HG02884 (cell line): ENCODE data around the gene TRIM66.

Source experiments
- ATAC-seq: cut with Tn5 transposase; IDR thresholded peaks from one replicate; pipeline ENCODE4 v1.9.1; 2021; ENCODE audit warnings: mild to moderate bottlenecking, moderate library complexity; ENCODE audit not compliant: unreplicated experiment

Gene TRIM66

DNA sequence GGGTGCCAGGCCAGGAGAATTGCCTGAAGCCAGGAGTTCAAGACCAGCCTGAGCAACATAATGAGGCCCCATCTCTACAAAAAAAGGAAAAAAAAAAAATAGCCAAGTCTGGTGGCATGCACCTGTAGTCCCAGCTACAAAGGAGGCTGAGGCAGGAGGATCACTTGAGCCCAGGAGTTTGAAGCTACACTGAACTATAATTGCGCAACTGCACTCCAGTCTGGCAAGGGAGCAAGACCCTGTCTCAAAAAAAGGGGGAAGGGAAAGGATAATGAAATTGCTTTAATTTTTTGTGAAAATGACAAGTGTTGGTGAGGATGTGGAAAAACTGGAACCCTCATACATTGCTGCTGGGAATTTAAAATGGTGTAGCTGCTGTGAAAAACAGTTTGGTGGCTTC, 107.7 kb downstream of the TRIM66 start:
- no peak for ATAC-seq

GRCh38 chr11:8573777-8574176, 108.7 kb downstream of the TRIM66 start:
- no peak for ATAC-seq

DNA sequence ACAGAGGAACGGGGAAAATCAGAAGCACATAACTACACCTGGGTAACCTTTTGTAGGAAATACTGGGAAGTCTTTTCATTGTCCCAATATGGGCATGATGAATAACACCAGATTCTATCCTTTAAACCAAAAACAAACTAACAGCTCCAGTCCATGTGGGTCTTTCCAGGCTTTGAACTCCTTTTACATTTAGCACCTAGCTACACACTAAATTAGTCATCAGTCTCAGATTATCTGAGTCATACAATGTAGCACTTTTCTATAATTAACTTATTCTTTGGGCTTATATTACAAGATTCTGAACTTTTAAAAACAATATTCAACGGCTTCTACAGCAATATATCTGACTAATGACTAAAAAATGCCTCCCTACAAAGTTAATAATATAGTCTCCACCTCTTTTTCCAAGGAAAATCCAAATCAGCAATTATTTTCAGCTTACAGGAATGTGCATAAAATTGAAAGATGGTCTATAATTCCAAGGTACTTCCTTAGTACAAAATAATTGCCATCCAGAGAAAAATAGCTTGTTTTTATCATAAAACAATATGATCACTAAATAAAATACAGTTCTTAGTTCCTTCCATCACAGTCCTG, 114.8 kb downstream of the TRIM66 start:
- ATAC-seq: no peak

- ATAC-seq: no peak
These were observed 115.8 kb downstream of the TRIM66 start for GRCh38 chr11:8566613-8567210.

GRCh38 chr11:8564526-8564925, 117.9 kb downstream of the TRIM66 start:
- ATAC-seq: no peak
